HFFc6 (cell line): ENCODE data around the gene CENPO. TPM values are rescaled to one million over a fixed set of nuclear protein-coding genes. Genes with fewer than 3 reads are reported as not detected.

Experiments
- DNase-seq: peaks from one replicate; pipeline ENCODE4 v3.0.0-alpha.2; 2018
- H3K27ac Mint-ChIP-seq: 2 replicates; pipeline ENCODE4 v1.8.0; 2020; ENCODE audit warnings: mild to moderate bottlenecking, mixed read lengths
- H3K27me3 Mint-ChIP-seq: 2 replicates; pipeline ENCODE4 v1.8.0; 2021; ENCODE audit warnings: mild to moderate bottlenecking, moderate library complexity, mixed read lengths; ENCODE audit not compliant: insufficient read depth
- H3K36me3 Mint-ChIP-seq: 2 replicates; pipeline ENCODE4 v1.8.0; 2021; ENCODE audit warnings: low read depth, mixed read lengths
- H3K4me1 Mint-ChIP-seq: 2 replicates; pipeline ENCODE4 v1.8.0; 2020; ENCODE audit warnings: low read depth, mixed read lengths
- H3K4me3 Mint-ChIP-seq: 2 replicates; pipeline ENCODE4 v1.8.0; 2020; ENCODE audit warnings: mild to moderate bottlenecking, moderate library complexity, mixed read lengths
- H3K9me3 Mint-ChIP-seq: 2 replicates; pipeline ENCODE4 v1.8.0; 2020; ENCODE audit warnings: mild to moderate bottlenecking, mixed read lengths
- CTCF ChIP-seq: fragments of 200-600 bp; sonication (generic); IDR thresholded peaks from 2 replicates; pipeline ENCODE4 v1.5.0; 2021; ENCODE audit warnings: antibody characterized with exemption, mild to moderate bottlenecking
- total RNA-seq, 6 experiments: library from RNA; stranded (reverse); fragmentation: NEBNext Ultra II Directional; extraction: Animal tissue kit (Norgen Biotek cat#: 25700); gene quantifications; 2 replicates in 1 of 6; 3 replicates in 5 of 6; pipeline ENCODE4 v1.2.3, GENCODE V29; 2021

CENPO gene
- total RNA-seq, 6 experiments from 2014 or later = 19.1 to 28.7 (median 24.7) TPM

- Mint-ChIP-seq H3K4me3 (no peak overlapping the region), H3K9me3 (no peaks in the 10 kb centered on the region), H3K27ac (no peak overlapping the region), H3K27me3 (peaks cover 4% of the 10 kb centered on the region; the same call in 1 of the 2 replicates), H3K36me3 (peaks cover 11% of the 10 kb centered on the region), H3K4me1 (peaks cover 26% of the 10 kb centered on the region)
- TF ChIP-seq CTCF = no peak
- DNase-seq = no peak
Observed at GRCh38 chr2:24824071-24824588, 30.9 kb downstream of the CENPO start.

GRCh38 chr2:24824966-24825882 is 32.0 kb downstream of the CENPO start:
- H3K4me3 Mint-ChIP-seq = no peak overlapping the region
- DNase-seq = no peak
- peak overlapping the region; percentile 40; the same call in 1 of the 2 replicates for H3K27ac Mint-ChIP-seq
- no peaks in the 10 kb centered on the region for H3K9me3 Mint-ChIP-seq
- peaks cover 25% of the 10 kb centered on the region for H3K4me1 Mint-ChIP-seq
- H3K27me3 Mint-ChIP-seq = peaks cover 4% of the 10 kb centered on the region; the same call in 1 of the 2 replicates
- peaks cover 10% of the 10 kb centered on the region for H3K36me3 Mint-ChIP-seq
- TF ChIP-seq CTCF = peak; percentile 77

GRCh38 chr2:24825883-24826772 is 32.9 kb downstream of the CENPO start:
- peak; percentile 8; the same call in 1 of the 2 replicates for TF ChIP-seq CTCF
- Mint-ChIP-seq H3K36me3 (peaks cover 4% of the 10 kb centered on the region), H3K4me3 (no peak overlapping the region), H3K27me3 (peaks cover 4% of the 10 kb centered on the region; the same call in 1 of the 2 replicates), H3K27ac (peak overlapping the region; percentile 69; the same call in 1 of the 2 replicates), H3K9me3 (no peaks in the 10 kb centered on the region), H3K4me1 (peaks cover 25% of the 10 kb centered on the region)
- no peak for DNase-seq

- TF ChIP-seq CTCF = no peak
- Mint-ChIP-seq H3K4me3 (no peak overlapping the region), H3K27me3 (peaks cover 4% of the 10 kb centered on the region; the same call in 1 of the 2 replicates)
Observed at GRCh38 chr2:24826773-24827145, 33.5 kb downstream of the CENPO start.

More at GRCh38 chr2:24826773-24827145, 33.5 kb downstream of the CENPO start:
- DNase-seq = no peak
- Mint-ChIP-seq H3K9me3 (no peaks in the 10 kb centered on the region), H3K27ac (peak overlapping the region; percentile 69; the same call in 1 of the 2 replicates), H3K4me1 (peaks cover 25% of the 10 kb centered on the region), H3K36me3 (peaks cover 4% of the 10 kb centered on the region)
